Ovary (tissue), 3 donors: ENCODE data around the gene ZCCHC14.

Experiments
- EP300 ChIP-seq: sonication (generic); formaldehyde crosslinking; IDR thresholded peaks from one replicate; pipeline ENCODE4 v1.6.1; 2017; ENCODE audit warnings: antibody characterized with exemption
- TF ChIP-seq, protein P1 (sequence below), 3 donors: fragments of 450-650 bp in 2 of 3; fragments of 200-600 bp in 1 of 3; IDR thresholded peaks; one replicate each; pipeline versions ENCODE4 v1.5.1 to v1.8.0; 2016 to 2022; ENCODE audit warnings: antibody characterized with exemption in 3 of 3, mild to moderate bottlenecking in 1 of 3
- donor health status: DM: no; HTN: no; CAD: no.

DNA sequence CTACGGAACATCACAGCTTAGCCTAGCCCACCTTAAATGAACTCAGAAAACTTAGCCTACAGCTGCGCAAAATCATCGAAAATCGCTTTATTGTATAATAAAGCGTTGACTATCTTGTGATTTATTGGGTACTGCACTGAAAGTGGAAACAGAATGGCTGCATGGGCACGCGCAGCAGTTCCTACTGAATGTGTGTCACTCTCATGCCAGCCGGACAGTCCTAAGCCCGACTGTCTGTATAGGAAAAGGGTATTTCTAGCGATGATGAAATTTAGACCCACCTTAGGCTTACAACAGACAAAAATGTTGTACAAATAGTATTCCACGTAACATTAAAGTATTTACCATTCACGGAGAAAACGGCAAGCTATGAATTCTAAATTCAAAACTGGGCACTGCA lies 118.5 kb downstream of the ZCCHC14 start:
- TF ChIP-seq EP300, result no peak
- TF ChIP-seq, protein P1, sequence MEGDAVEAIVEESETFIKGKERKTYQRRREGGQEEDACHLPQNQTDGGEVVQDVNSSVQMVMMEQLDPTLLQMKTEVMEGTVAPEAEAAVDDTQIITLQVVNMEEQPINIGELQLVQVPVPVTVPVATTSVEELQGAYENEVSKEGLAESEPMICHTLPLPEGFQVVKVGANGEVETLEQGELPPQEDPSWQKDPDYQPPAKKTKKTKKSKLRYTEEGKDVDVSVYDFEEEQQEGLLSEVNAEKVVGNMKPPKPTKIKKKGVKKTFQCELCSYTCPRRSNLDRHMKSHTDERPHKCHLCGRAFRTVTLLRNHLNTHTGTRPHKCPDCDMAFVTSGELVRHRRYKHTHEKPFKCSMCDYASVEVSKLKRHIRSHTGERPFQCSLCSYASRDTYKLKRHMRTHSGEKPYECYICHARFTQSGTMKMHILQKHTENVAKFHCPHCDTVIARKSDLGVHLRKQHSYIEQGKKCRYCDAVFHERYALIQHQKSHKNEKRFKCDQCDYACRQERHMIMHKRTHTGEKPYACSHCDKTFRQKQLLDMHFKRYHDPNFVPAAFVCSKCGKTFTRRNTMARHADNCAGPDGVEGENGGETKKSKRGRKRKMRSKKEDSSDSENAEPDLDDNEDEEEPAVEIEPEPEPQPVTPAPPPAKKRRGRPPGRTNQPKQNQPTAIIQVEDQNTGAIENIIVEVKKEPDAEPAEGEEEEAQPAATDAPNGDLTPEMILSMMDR (IDR thresholded peaks at IDR 0.05), result no peak
